Heart left ventricle (tissue), 16 donors: ENCODE data around the gene ZNF106. TPM values are rescaled to one million over a fixed set of nuclear protein-coding genes. Genes with fewer than 3 reads are reported as not detected.
A peak's percentile ranks its signal among the peaks of the same experiment; 100 is the strongest.

Source experiments
- ATAC-seq, 4 donors: fragments of 200-7000 bp; cut with Tn5 transposase; one replicate each; pipeline ENCODE4 v1.9.1; 2020 to 2022; ENCODE audit warnings: moderate library complexity in 4 of 4, mild to moderate bottlenecking in 3 of 4, moderate number of reproducible peaks in 1 of 4
- DNase-seq, 5 donors: peaks; one replicate each; pipeline ENCODE4 v3.0.0-alpha.2; 2020
- H3K27ac ChIP-seq, 12 donors: fragments of 200-600 bp; sonication (generic) in 4 of 12; one replicate each; pipeline versions ENCODE4 v1.5.0 to v1.8.0; 2016 to 2022; ENCODE audit warnings: mild to moderate bottlenecking in 2 of 12
- H3K27me3 ChIP-seq, 9 donors: fragments of 200-600 bp; sonication (generic) in 2 of 9; one replicate each; pipeline versions ENCODE4 v1.5.1 to v1.8.0; 2016 to 2022; ENCODE audit warnings: mild to moderate bottlenecking in 3 of 9
- H3K36me3 ChIP-seq, 9 donors: fragments of 200-600 bp; sonication (generic) in 2 of 9; one replicate each; pipeline versions ENCODE4 v1.5.0 to v1.8.0; 2018 to 2022; ENCODE audit warnings: mild to moderate bottlenecking in 2 of 9
- H3K4me1 ChIP-seq, 12 donors: fragments of 200-600 bp; sonication (generic) in 4 of 12; one replicate each; pipeline versions ENCODE4 v1.5.0 to v1.8.0; 2016 to 2022; ENCODE audit warnings: mild to moderate bottlenecking in 3 of 12
- H3K4me3 ChIP-seq, 12 donors: fragments of 200-600 bp; sonication (generic) in 4 of 12; one replicate each; pipeline versions ENCODE4 v1.5.0 to v1.8.0; 2017 to 2022; ENCODE audit warnings: mild to moderate bottlenecking in 9 of 12, moderate library complexity in 4 of 12
- H3K9me3 ChIP-seq, 12 donors: fragments of 200-600 bp; sonication (generic) in 4 of 12; one replicate each; pipeline versions ENCODE4 v1.5.0 to v1.8.0; 2016 to 2022; ENCODE audit warnings: mild to moderate bottlenecking in 1 of 12
- CTCF ChIP-seq, 12 donors: fragments of 200-600 bp; sonication (generic) in 4 of 12; IDR thresholded peaks; one replicate each; pipeline versions ENCODE4 v1.5.0 to v1.8.0; 2018 to 2022; ENCODE audit warnings: antibody characterized with exemption in 12 of 12, mild to moderate bottlenecking in 5 of 12
- POLR2A ChIP-seq, 2 donors: fragments of 450-650 bp; IDR thresholded peaks; one replicate each; pipeline ENCODE4 v1.6.1; 2017; ENCODE audit warnings: antibody characterized with exemption in 2 of 2, mild to moderate bottlenecking in 2 of 2, moderate library complexity in 2 of 2
- WGBS, 4 donors: extraction: QIAGEN DNeasy Blood & Tissue Kit in 2 of 4; methylation state at CpG; one replicate each; pipeline versions ENCODE4 v1.1.5 to v1.1.7; 2013 to 2018; 5-methylcytosine and 5-hydroxymethylcytosine counted together
- intact Hi-C, 10 donors: fragments of 100-400 bp; cut with DNase I; formaldehyde crosslinking; loops; one replicate each; pipeline versions ENCODE4 v1.11.1 to v1.14.2; 2022
- polyA plus RNA-seq, 2 donors: library from polyadenylated mRNA; stranded (reverse); fragments of 200-250 nt; gene quantifications; one replicate each; pipeline ENCODE4 v1.2.3, GENCODE V29; 2013
- total RNA-seq, 9 donors: library from RNA; depleted of rRNA in 2 of 9; stranded (reverse); fragments of >200 nt in 2 of 9; fragmentation: NEBNext Ultra II Directional in 3 of 9; extraction: Animal tissue kit (Norgen Biotek cat#: 25700) in 3 of 9; gene quantifications; one replicate each; pipeline versions ENCODE4 v1.1.0 to v1.2.4, GENCODE V29; 2016 to 2023
- donor health status: ischemic (EF 13 %, LVEDD 7.1; RV severe dilation, severe dysfunction).
- donor health status: healthy with polysubstance abuse.
- donor health status: DM: no; HTN: yes; CAD: no.
- donor health status: DM: no; HTN: no; CAD: no.
- donor health status: ischemic (EF 25% LVEDD 6.9; RV normal size, moderate dysfunction).
- donor health status: ischemic (EF 25% LVEDD 5.7; RV mildly dilated, moderate dysfunction).
- donor health status: healthy.
- donor health status: DM: yes; HTN: yes; CAD: no.
- donor health status: ischemic (EF 35%, LVEDD 5.7; RV mildly dilated, moderate dysfunction).
- donor health status: nonischemic (EF 11% LVEDD 7.7; RV severe dilation, severe dysfunction).
- donor health status: DM: yes; HTN: yes; CAD: no.
- donor health status: PGD.
- donor health status: ischemic (EF 29% LVEDD 5.4; RV normal size, mild dysfunction).
- donor health status: nonischemic (EF 23%, LVEDD 6.1; RV moderate dilation, normal function).

Gene ZNF106
- total and polyA plus RNA-seq, 11 donors: 135 to 999 (median 705) TPM

DNA sequence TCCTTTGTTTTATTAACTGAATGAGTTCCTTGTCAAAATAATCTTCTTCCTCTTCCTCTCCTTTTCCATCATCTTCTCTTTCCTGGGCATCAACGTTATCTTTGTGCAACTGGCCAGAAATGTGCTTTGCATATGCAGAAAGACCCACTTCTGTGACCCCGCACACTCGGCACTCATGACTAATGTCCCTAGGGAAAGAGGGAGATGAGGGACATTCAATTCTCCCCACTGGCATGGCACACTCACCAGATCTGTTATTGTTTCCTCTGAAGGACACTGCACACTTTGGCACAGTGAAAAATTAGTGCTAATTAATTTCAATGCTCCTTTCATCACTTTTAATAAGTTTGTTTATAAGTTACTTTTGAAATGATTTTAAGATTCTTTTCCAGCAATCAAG is 34.0 kb downstream of the ZNF106 start:
- Histone ChIP-seq H3K4me1 (peaks cover 0 to 60% (median 30%) of the 10 kb centered on the region in 12 donors), H3K27ac (peak overlapping the region; percentile 73 to 92 (median 82)), H3K4me3 (peak overlapping the region; percentile 6 to 62 (median 52)), H3K27me3 (no peaks in the 10 kb centered on the region), H3K36me3 (peaks cover 0 to 32% (median 23%) of the 10 kb centered on the region in 9 donors), H3K9me3 (no peaks in the 10 kb centered on the region)
- WGBS, 4 donors: 4 to 18% (median 10%) methylated on average over 3 of the region's 3 CpGs
- intact Hi-C loops: loop anchor here in 1 of 10 donors (2.0 kb wide), 1 partner anchor 14 kb away; no protein-coding TSS in a partner anchor
- DNase-seq (no peak), ATAC-seq (peak in 3 of 4 donors; percentile 46 to 60 (median 53))
- no peak for TF ChIP-seq POLR2A (IDR thresholded peaks at IDR 0.05)
- TF ChIP-seq CTCF (IDR thresholded peaks at IDR 0.05): no peak

DNA sequence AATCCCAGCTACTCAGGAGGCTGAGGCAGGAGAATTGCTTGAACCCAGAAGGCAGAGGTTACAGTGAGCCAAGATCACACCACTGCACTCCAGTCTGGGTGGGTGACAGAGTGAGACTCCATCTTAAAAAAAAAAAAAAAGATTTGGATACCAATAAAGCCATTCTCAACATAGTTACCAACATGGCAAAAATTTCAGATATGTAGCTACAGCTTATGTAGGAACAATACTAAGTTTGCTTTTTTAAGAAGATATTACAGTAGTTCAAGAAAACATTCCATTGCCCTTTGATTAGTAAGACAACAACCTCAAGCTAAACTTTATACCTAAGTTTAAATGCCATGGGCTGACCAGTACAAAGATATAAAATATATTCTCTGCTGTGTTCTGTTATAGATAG is 34.4 kb downstream of the ZNF106 start:
- peak overlapping the region; percentile 6 to 62 (median 52) for H3K4me3 ChIP-seq
- H3K9me3 ChIP-seq: no peaks in the 10 kb centered on the region
- DNase-seq (no peak), ATAC-seq (peak in 1 of 4 donors; percentile 23)
- H3K27me3 ChIP-seq: no peaks in the 10 kb centered on the region
- H3K4me1 ChIP-seq: peaks cover 0 to 56% (median 28%) of the 10 kb centered on the region in 12 donors
- intact Hi-C loops: loop anchor here in 1 of 10 donors (2.0 kb wide), 1 partner anchor 14 kb away; no protein-coding TSS in a partner anchor
- peaks cover 0 to 32% (median 24%) of the 10 kb centered on the region in 9 donors for H3K36me3 ChIP-seq
- peak overlapping the region; percentile 73 to 92 (median 82) for H3K27ac ChIP-seq
- TF ChIP-seq CTCF (IDR thresholded peaks at IDR 0.05): no peak
- TF ChIP-seq POLR2A (IDR thresholded peaks at IDR 0.05): no peak

GRCh38 chr15:42453826-42454225 is 37.1 kb downstream of the ZNF106 start:
- TF ChIP-seq POLR2A (IDR thresholded peaks at IDR 0.05): no peak
- no peak for TF ChIP-seq CTCF (IDR thresholded peaks at IDR 0.05)
- Histone ChIP-seq H3K27me3 (no peaks in the 10 kb centered on the region), H3K27ac (peak overlapping the region in 3 of 12 donors; percentile 1 to 73 (median 1)), H3K36me3 (peaks cover 0 to 55% (median 50%) of the 10 kb centered on the region in 9 donors), H3K4me1 (peaks cover 0 to 58% (median 27%) of the 10 kb centered on the region in 12 donors), H3K4me3 (peak overlapping the region in 2 of 12 donors; percentile 51 to 62), H3K9me3 (no peaks in the 10 kb centered on the region)
- ATAC-seq (no peak), DNase-seq (no peak)
- intact Hi-C loops: no loop called here
- 91 to 96% (median 93%) methylated on average over 3 of the region's 3 CpGs for WGBS, 4 donors

DNA sequence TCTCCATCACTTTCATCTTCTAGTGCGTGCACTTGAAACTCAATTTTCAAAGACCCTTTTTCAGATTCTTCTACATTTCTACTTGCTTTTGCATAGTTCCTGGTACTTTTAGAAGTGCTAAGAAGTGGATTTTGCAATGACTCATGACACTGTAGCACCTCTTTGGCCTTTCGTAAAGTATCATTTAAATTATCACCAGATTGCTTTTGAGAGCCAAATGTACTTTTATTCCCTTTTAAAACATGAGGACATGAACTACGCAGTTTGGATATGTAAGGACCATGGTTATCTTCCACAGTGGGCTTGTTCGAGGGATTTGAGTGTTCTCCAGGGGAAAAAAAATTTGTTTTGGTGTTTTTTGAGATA is 40.5 kb downstream of the ZNF106 start:
- peak overlapping the region in 2 of 12 donors; percentile 5 to 58 for H3K27ac ChIP-seq
- H3K36me3 ChIP-seq: peaks cover 0 to 89% (median 83%) of the 10 kb centered on the region in 9 donors
- H3K9me3 ChIP-seq: no peaks in the 10 kb centered on the region
- TF ChIP-seq CTCF (IDR thresholded peaks at IDR 0.05): no peak
- TF ChIP-seq POLR2A (IDR thresholded peaks at IDR 0.05): no peak
- peaks cover 0 to 42% (median 8%) of the 10 kb centered on the region in 12 donors for H3K4me1 ChIP-seq
- 79 to 84% (median 82%) methylated on average over 4 of the region's 4 CpGs for WGBS, 4 donors
- intact Hi-C loops: no loop called here
- H3K27me3 ChIP-seq: no peaks in the 10 kb centered on the region
- peak overlapping the region in 6 of 12 donors; percentile 29 to 53 (median 42) for H3K4me3 ChIP-seq
- DNase-seq (no peak), ATAC-seq (no peak)
